Activated effector memory CD4-positive, alpha-beta T cell treated with anti-CD3 and anti-CD28 coated beads, Interleukin-2, amount 50 U/mL, for 16 hours (primary cell): ENCODE results near the gene TBC1D22B.

Experiments
- DNase-seq: peaks from one replicate; pipeline ENCODE4 v3.0.0-alpha.2; 2020

The TBC1D22B gene

GRCh38 chr6:37241131-37241530 is 16.4 kb upstream of the TBC1D22B start:
- no peak for DNase-seq

GRCh38 chr6:37241775-37242428 is 15.7 kb upstream of the TBC1D22B start:
- no peak for DNase-seq

- DNase-seq: no peak
These were observed 15.0 kb upstream of the TBC1D22B start for GRCh38 chr6:37242429-37243052.

- no peak for DNase-seq
These were observed 14.3 kb upstream of the TBC1D22B start for GRCh38 chr6:37243131-37243815.

GRCh38 chr6:37243816-37244370 is 13.7 kb upstream of the TBC1D22B start:
- DNase-seq: no peak

- DNase-seq: no peak
These were observed 12.9 kb upstream of the TBC1D22B start for GRCh38 chr6:37244430-37245310.

- DNase-seq: no peak
These were observed 6.3 kb upstream of the TBC1D22B start for GRCh38 chr6:37251211-37251780.

GRCh38 chr6:37253486-37254007 is 4.0 kb upstream of the TBC1D22B start:
- DNase-seq: no peak

- no peak for DNase-seq
These were observed 2.7 kb upstream of the TBC1D22B start for GRCh38 chr6:37254881-37255280.

- DNase-seq: no peak
These were observed 766 bp upstream of the TBC1D22B start for GRCh38 chr6:37256692-37257319.

GRCh38 chr6:37257320-37257633 is 295 bp upstream of the TBC1D22B start:
- DNase-seq: no peak

GRCh38 chr6:37258405-37259105 is 983 bp downstream of the TBC1D22B start:
- no peak for DNase-seq

- DNase-seq: no peak
These were observed 1.6 kb downstream of the TBC1D22B start for GRCh38 chr6:37259191-37259590.

GRCh38 chr6:37260040-37260439 is 2.5 kb downstream of the TBC1D22B start:
- no peak for DNase-seq

- no peak for DNase-seq
These were observed 2.9 kb downstream of the TBC1D22B start for GRCh38 chr6:37260444-37260843.

GRCh38 chr6:37261198-37261597 is 3.6 kb downstream of the TBC1D22B start:
- no peak for DNase-seq

- no peak for DNase-seq
These were observed 5.0 kb downstream of the TBC1D22B start for GRCh38 chr6:37262446-37263026.

GRCh38 chr6:37265001-37265400 is 7.4 kb downstream of the TBC1D22B start:
- DNase-seq: no peak

- no peak for DNase-seq
These were observed 8.3 kb downstream of the TBC1D22B start for GRCh38 chr6:37265860-37266259.

- DNase-seq: no peak
These were observed 11.5 kb downstream of the TBC1D22B start for GRCh38 chr6:37269105-37269504.
